ENCODE data around the gene VDAC1.
A peak's percentile ranks its signal among the peaks of the same experiment; 100 is the strongest.

GRCh38 chr5:134026521-134027287 is 21.9 kb upstream of the VDAC1 start:
- TF ChIP-seq, protein P1, sequence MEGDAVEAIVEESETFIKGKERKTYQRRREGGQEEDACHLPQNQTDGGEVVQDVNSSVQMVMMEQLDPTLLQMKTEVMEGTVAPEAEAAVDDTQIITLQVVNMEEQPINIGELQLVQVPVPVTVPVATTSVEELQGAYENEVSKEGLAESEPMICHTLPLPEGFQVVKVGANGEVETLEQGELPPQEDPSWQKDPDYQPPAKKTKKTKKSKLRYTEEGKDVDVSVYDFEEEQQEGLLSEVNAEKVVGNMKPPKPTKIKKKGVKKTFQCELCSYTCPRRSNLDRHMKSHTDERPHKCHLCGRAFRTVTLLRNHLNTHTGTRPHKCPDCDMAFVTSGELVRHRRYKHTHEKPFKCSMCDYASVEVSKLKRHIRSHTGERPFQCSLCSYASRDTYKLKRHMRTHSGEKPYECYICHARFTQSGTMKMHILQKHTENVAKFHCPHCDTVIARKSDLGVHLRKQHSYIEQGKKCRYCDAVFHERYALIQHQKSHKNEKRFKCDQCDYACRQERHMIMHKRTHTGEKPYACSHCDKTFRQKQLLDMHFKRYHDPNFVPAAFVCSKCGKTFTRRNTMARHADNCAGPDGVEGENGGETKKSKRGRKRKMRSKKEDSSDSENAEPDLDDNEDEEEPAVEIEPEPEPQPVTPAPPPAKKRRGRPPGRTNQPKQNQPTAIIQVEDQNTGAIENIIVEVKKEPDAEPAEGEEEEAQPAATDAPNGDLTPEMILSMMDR (conservative IDR thresholded peaks at IDR 0.05; ENCODE audit: low read length), result peak; percentile 77
- no peak for TF ChIP-seq EZH2phosphoT487 (IDR thresholded peaks at IDR 0.05; ENCODE audit: borderline replicate concordance, low read depth, low read length)

All from OCI-LY7 (cell line).